GM19035 (cell line): ENCODE results near the gene LIPM.
"Not testable (repeated sequence)": the region's sequence is repeated elsewhere in the genome, so short reads cannot be mapped to it uniquely, and the experiment has no call there.

Experiments used
- ATAC-seq: cut with Tn5 transposase; IDR thresholded peaks from one replicate; pipeline ENCODE4 v1.9.1; 2021; ENCODE audit not compliant: unreplicated experiment

Gene LIPM

DNA sequence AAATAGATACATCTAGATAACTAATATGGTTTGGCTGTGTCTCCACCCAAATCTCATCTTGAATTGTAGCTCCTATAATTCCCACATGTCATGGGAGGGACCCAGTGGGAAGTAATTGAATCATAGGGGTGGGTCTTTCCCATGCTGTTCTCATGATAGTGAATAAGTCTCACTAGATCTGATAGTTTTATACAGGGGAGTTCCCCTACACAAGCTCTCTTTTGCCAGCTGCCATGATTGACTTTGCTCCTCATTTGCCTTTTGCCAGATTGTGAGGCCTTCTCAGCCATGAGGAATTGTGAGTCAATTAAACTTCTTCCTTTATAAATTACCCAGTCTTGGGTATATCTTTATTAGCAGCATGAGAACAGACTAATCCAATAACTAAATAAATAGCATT is 35.1 kb downstream of the LIPM start:
- not testable (repeated sequence) for ATAC-seq

DNA sequence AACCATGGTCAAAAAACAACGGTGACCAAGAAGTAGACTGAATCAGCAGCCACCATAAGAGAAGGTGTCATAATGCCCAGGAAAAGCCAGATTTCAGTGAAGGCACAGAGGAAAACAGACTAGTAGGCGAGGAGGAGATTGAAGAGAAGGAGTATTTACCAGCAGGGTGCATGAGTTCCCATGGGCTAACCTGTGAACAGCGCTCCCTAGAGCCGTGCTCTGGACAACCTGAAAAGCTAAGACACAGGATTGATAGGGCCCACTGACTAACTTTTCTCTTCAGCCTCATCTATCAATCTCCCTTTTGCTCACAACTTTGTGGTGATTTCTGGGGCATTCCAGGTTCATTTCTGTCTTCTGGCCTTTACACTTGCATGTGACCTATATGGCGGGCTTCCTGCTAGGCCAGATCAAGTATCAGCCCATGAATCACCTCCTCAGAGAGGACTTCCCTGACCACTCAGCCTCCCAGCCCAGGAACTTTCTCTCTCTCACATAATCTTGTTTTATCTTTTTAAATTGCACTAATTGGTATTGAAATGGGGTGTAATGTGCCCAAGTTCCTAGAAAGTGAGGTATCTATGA is 36.3 kb downstream of the LIPM start:
- no peak for ATAC-seq

DNA sequence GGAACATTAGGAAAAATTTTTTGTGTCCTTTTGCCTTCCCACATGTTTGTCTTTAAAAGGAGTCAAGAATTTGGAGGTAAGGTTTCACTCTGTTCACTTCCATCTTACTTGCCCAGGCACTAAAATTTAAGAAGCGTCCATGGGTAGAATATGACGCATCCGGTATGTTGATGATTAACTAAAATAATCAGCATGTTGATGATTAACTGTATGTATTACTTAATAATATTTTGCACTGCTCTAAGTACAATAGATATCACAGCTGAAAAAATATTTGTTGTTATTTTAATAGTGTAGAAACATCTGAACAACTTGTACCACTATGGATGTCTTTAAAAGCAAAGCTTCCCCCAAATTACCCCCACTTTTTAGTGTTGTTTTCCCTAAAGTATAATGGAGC is 37.6 kb downstream of the LIPM start:
- no peak for ATAC-seq

DNA sequence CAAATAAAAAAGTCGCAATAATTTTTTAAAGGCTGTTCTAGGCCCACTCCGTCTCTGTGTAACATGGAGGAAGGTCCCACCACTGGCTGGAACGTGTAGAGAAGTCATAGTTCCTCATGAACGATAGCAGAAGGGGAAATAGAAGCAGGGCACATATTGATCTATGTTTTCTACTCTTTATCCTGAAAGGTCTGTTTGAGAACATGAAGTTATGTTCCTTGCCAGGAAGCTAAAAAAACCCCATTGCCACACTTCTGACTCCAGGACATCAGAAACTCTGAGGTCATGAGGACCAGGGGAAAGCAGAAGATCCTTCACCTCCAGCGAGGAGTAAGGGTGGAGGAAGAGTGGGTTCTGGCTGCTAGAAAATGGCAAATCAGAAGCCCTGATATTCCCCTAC is 38.4 kb downstream of the LIPM start:
- ATAC-seq, result no peak

DNA sequence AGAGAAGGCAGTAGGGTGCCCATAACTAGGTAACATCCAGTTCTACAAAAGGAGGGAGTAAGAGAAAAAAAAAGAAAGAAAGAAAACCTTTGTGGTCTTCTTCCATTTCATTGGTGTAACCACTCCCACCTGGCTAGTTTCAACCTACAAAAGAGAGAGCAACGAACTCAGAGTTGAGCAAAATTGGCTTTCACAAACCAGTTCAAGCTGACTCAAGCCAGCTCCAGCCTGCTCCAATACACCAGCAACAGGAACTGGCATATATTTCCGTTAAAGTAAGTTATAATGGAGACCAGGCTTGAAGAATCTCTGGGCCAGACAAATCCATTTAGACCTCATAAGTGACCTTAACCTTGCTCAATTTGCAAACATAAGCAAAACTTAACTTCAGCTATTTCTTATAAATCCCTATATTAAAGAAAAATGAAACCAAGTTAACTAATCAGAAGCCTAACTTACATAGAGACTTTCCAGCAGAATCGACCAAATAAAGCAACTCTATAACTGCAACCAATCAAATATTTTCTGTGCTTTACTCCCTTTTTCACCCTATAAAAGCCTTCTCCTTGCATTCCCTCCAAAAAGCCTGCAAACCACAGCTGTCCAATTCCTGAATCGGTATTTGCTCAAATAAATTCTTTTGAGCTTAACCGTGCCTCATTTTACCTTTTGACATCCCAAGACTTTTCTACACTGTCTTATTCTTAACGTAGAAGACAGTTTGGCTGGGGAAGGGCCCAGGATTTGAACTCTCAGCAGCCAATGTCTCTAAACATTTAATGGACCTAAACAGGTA is 39.0 kb downstream of the LIPM start:
- no peak for ATAC-seq

DNA sequence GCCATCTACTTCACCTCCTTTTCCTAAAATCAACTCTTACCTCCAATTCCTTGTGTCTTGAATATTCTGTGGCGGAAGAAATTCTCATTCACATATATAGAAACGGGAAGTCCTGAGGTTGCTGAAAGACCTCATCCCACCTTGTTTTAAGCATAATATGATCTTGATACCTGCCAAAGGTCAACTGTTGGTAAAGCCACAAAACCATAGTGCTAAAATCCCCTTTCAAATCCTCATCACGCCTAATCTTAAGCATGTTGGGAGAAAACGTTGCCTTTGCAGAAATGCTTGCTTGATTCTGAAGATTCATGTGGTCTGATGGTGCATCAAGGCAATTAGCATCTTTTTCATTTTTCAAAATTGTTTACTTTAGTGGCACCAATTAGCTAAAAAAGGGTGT is 40.6 kb downstream of the LIPM start:
- no peak for ATAC-seq

DNA sequence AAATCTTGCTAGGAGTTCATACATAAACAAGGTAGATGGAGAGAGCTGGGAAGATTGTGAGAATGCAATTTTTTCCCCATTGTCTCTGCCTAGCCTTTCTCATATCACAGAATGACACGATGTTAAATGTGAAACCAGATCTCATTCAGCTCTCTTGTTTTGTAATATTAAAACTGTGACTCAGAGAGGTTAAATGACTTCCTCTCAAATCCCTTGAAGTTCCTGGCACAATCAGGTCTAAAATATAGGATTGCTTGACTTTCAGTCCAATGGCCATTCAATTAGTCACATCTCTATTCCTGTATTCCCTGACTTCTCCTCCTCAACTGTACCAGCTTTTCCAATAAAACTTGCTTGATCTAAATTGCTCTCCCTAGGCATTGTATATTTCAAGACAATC is 46.0 kb downstream of the LIPM start:
- no peak for ATAC-seq

DNA sequence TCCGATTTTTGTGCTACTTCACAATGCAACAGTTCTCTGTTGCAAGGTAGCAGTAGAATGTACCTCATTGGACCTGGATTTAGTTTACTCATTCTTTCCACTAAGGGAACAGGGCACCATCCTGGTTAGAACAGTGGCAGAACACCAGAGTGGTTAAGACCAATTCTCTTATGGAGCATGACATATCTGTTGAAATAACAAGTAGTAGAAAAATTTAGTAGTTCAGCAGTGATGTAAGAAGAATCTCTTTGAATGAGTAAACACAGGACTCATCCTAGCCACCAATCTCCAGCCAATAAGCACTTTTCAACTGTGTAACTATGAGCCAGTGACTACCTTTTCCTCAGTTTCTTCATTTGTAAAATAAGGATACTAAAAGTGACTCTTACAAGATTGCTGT is 46.7 kb downstream of the LIPM start:
- ATAC-seq, result no peak

DNA sequence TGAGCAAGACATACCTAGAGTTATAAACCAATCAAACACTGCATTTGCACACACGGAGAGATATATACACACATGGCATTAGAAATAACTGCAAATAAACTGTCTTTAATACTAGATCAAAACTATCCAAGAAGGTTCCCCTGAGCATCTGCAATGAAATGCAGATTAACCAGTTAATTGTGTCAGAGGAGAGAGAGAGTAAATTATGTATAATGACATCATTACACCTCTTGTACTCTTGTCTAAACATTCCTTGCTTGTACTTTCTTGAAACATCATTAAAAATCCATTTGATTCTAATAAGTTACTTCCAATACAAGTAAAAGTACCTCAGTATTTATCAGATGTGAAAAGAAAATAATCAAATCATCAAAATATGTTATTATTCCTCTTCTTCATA is 48.2 kb downstream of the LIPM start:
- no peak for ATAC-seq

DNA sequence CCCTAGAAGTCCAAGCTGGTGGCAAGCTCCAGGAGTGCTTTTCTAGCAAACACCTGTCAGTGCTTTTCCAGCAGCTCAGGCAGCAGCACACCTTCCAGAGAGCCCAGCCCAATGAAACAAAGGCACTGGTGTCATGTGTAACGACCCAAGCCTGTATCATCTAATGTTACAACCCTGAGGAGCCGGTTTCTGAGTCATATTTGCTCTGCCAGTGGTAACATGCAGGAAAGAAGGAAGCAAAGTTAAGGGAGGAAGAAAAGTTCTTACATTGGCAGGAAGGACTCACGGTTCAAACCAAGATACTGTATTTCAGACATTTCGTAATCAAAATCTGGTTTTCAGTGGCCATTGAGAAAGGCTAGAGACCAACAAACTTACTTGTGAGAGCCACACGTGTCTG is 49.2 kb downstream of the LIPM start, which contains the start of gene ANKRD22:
ANKRD22 (minus strand) TSS at position 139 of the 400 bp plus-strand sequence. CDS start 237 bp downstream, outside the sequence.
- no peak for ATAC-seq

DNA sequence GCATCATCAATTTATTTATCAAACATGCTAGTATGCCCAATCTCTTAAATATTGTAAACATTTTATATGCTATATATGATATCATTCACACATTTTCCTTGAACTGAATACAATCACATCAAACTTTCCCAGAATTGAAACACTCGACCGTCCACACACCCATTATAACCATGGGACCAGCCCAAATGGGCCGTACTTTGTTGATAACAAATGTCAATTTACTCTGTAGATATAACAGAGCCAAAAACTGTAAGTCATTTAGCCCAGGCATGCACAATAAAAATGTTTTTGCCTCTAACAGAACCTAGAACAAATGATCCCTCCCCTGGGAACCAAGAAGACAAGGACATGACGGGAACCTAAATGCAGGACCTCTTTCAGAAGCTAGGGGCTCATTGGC is 49.8 kb downstream of the LIPM start:
- ATAC-seq, result no peak

DNA sequence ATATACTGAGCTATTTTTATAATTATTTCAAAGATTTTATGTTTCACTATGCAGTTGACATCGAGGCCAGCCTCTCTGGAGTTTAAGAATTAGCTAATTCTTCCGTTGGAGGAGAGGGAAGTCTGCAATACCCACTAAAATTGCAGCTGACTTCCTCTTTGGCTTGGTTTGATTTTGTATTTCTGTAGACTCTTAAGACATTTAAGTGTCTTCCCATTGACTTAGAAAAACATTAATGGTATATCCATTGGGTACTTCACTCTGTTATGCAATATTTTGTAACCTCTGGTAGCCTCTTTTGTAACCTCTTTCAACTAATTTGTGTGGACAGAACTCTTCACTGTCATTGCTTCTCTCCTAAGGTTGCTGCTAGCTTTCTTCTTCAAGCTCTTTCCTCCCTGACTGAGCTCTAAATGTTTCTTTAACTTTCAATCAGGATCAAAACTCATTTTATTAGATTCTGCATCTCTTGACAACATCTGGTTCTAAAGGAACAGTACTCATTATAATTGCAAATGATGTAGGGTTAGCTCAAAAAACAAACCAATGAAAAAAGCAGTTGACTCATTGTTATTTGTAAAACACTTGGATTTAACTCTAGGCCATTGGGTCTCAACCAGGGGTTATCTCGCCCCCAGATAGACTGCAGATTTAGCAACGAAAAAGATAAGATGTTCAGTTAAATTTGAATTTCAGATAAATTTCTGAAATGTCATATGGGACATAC is 50.8 kb downstream of the LIPM start:
- no peak for ATAC-seq

DNA sequence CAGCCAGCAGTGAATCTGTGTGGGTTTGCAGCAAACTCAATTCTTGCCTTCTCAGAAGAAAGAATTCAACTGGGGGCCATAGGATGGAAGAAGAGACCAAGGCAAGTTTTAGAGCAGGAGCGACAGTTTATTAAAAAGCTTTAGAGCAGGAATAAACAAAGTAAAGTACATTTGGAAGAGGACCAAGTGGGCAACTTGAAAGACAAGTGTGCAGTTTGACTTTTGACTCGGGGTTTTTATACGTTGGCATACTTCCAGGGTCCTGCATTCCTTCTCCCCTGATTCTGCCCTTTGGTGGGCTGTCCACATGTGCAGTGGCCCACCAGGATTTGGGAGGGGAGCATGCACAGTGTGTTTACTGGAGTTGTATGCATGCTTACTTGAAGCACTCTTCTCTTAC is 52.2 kb downstream of the LIPM start:
- ATAC-seq, result no peak

DNA sequence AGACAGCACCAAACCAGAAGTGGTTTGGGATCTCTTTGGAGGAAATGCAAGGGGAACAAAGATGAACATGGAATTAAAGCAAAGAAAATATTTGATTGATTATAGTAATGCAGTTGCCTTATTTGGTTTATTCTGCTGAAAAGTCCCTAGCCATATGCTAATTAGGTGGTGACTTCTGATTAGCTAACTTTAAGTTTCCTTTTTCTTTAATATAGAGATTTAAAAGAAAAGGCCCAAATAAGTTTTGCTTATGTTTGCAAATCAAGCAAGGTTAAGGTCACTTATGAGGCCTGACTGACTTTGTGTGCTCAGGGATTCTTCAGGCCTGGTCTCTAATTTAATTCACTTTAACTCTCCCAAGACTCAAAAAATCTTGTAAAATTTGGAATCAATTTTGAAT is 55.3 kb downstream of the LIPM start:
- ATAC-seq, result no peak

DNA sequence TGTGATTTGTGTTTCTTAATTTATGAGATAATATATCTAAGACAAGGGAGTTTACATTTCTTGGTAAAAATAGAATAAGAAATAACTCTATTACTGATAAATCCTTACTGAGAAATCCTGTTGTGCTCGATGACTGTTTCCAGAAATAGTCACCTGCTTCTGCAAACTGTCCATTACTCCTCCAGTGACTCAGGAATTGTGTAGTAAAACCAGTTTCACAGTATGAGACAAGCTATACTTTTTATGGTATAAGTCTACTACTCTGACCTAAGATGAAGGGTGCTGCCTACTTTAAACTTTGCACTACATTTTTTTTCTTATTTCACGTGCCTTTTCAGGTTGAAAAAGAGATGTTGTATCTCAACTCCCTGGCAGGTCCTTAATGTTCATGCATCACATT is 56.0 kb downstream of the LIPM start:
- ATAC-seq, result no peak

DNA sequence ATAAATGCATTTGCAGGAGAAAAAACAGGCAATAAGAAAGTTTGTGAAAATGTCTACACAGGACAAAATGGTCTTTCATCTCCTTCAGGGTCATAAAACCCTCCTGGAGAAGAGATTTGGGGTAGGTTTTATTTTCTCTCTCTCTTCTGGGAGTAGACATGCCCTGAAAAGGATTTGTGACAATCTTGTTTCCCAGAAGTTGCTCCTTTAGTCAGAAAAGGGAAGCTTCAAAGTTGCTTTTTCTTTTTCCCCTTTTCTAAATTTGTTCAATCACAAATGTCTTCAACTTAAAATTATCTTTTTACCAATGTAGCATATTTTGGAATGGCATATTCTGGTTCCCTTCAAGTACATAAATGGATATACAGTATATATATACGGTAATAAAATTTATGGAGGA is 58.5 kb downstream of the LIPM start:
- no peak for ATAC-seq

DNA sequence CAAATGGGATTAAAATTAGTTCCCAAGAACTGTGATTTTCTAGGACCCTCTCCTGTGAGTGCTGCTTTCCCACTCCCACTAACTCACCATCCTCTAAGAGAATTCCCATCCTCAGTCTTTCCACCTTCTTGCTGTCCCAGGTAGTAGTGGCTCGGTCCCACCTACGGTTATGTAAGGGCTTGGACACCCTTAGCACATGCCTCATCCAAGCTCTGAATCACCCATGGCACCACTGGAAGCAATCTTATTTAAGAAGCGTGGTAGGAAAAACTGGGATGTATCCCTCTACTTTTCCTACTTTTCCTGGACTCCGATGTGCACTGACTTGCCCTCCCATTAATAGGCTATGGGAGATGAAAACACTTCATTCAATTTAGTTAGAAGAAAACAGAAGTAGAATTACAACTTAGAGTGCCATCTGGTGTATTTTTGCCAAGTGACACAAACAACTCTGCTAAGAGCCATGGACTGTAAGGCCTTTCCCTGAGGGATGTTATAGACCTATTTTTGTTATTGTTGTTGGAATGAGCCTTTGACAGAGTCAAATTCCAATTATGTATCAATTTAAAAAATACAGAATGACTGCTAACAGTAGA is 62.8 kb downstream of the LIPM start:
- no peak for ATAC-seq

DNA sequence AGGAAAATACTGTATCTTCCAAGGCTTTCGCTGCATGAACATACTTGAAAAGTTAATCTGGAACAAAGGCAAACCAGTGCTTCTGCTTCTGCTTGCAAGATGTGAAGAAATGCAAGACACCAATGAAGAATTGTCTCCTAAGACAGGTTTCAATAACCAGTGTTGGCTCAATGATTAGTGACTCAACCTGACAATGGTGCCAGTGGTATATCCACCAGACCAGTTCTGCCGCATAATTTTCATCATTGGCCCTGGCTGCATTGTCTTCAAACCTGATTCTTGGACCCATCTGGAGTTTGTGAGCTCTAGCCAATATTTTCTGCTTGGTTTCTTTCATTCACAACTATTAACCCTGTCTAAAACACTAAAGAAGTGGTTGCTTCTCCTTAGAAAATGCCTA is 63.9 kb downstream of the LIPM start:
- ATAC-seq, result no peak

DNA sequence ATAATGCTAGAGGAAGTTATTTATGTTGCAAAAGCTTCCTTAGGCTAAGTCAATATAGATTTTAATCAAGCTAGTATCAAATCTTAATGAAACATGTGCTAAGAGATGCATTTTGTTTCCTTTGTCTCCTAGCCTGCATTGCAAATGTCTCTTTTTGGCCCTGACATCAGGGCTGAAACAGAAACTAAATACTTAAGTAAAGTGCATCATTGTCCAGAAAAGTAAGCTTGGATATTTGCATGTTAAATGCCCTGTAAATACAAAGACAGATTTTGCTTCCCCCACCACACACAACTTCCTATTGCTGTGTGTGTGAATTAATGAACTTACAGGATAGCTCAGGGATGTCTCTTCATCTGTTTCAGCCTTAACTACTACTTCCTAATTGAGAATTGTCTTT is 67.6 kb downstream of the LIPM start:
- no peak for ATAC-seq
